ENCODE data around the gene UBAP2L. TPM values are rescaled to one million over a fixed set of nuclear protein-coding genes. Genes with fewer than 3 reads are reported as not detected.

The UBAP2L gene
- total RNA-seq: 223 and 230 TPM in 2 replicates

GRCh38 chr1:154220071-154220969, at the start of gene UBAP2L:
Gene UBAP2L, plus strand, starts transcription at chr1:154220955. Its CDS starts 4,169 bp downstream, at chr1:154225124.
- intact Hi-C loops (cut with micrococcal nuclease): loop anchor here (1.0 to 5.0 kb wide), 16 partner anchors 21 to 1638 kb away; partner anchors contain the start of genes ADAR, ATP8B2, GATAD2B and HAX1

- intact Hi-C loops (cut with micrococcal nuclease): no loop called here
These were observed 49.6 kb upstream of the UBAP2L start for GRCh38 chr1:154171223-154171583.

- intact Hi-C loops (cut with micrococcal nuclease): no loop called here
These were observed 48.9 kb upstream of the UBAP2L start for GRCh38 chr1:154171880-154172279.

- intact Hi-C loops (cut with micrococcal nuclease): no loop called here
These were observed 46.1 kb upstream of the UBAP2L start for GRCh38 chr1:154174654-154175053.

GRCh38 chr1:154176337-154176736, 44.4 kb upstream of the UBAP2L start:
- intact Hi-C loops (cut with micrococcal nuclease): no loop called here

GRCh38 chr1:154178013-154178412, 42.7 kb upstream of the UBAP2L start:
- intact Hi-C loops (cut with micrococcal nuclease): loop anchor here (2.0 kb wide), 2 partner anchors 187 to 379 kb away; partner anchors contain the start of gene RPS27

- intact Hi-C loops (cut with micrococcal nuclease): loop anchor here (2.0 kb wide), 2 partner anchors 188 to 378 kb away; partner anchors contain the start of gene RPS27
These were observed 41.6 kb upstream of the UBAP2L start for GRCh38 chr1:154178911-154179811.

- intact Hi-C loops (cut with micrococcal nuclease): loop anchor here (1.0 to 10.0 kb wide), 7 partner anchors 22 to 453 kb away; partner anchors contain the start of genes CRTC2, GATAD2B, INTS3 and RPS27
These were observed 40.6 kb upstream of the UBAP2L start for GRCh38 chr1:154179946-154180687.

GRCh38 chr1:154181944-154182343, 38.8 kb upstream of the UBAP2L start:
- intact Hi-C loops (cut with micrococcal nuclease): loop anchor here (5.0 to 10.0 kb wide), 4 partner anchors 225 to 455 kb away; partner anchors contain the start of genes CRTC2, GATAD2B and INTS3

GRCh38 chr1:154182344-154183045, 38.3 kb upstream of the UBAP2L start:
- intact Hi-C loops (cut with micrococcal nuclease): loop anchor here (1.0 to 10.0 kb wide), 6 partner anchors 25 to 455 kb away; partner anchors contain the start of genes CRTC2, GATAD2B, INTS3 and UBAP2L

GRCh38 chr1:154183046-154183915, 37.5 kb upstream of the UBAP2L start:
- intact Hi-C loops (cut with micrococcal nuclease): loop anchor here (1.0 to 10.0 kb wide), 6 partner anchors 26 to 456 kb away; partner anchors contain the start of genes CRTC2, GATAD2B, INTS3 and UBAP2L

- intact Hi-C loops (cut with micrococcal nuclease): loop anchor here (1.0 to 10.0 kb wide), 5 partner anchors 79 to 391 kb away; partner anchors contain the start of gene HAX1
These were observed 34.6 kb upstream of the UBAP2L start for GRCh38 chr1:154186177-154186576.

- intact Hi-C loops (cut with micrococcal nuclease): loop anchor here (1.0 to 10.0 kb wide), 5 partner anchors 78 to 392 kb away; partner anchors contain the start of gene HAX1
These were observed 33.8 kb upstream of the UBAP2L start for GRCh38 chr1:154186852-154187501.

- intact Hi-C loops (cut with micrococcal nuclease): no loop called here
These were observed 30.2 kb upstream of the UBAP2L start for GRCh38 chr1:154190550-154190949.

GRCh38 chr1:154191990-154192461, 28.7 kb upstream of the UBAP2L start, which contains the start of gene TPM3:
Gene TPM3, minus strand, starts transcription at chr1:154192100. Its CDS starts 82 bp downstream, at chr1:154192018.
- intact Hi-C loops (cut with micrococcal nuclease): no loop called here

GRCh38 chr1:154192476-154192875, 28.3 kb upstream of the UBAP2L start:
- intact Hi-C loops (cut with micrococcal nuclease): no loop called here

GRCh38 chr1:154193821-154194220, 26.9 kb upstream of the UBAP2L start:
- intact Hi-C loops (cut with micrococcal nuclease): no loop called here

All from T-helper 1 cell treated with Interleukin-12 subunit alpha and Interleukin-12 subunit beta and Interleukin-4 antibody, amounts not matched to agents 30 ng/mL and 1 ng/mL, for 36 hours (primary cell).